ENCODE data around the gene FBRS.

GRCh38 chr16:30698816-30699614 is 40.8 kb downstream of the FBRS start, which contains the start of gene SRCAP:
- no peak for TF ChIP-seq EZH2phosphoT487 (IDR thresholded peaks at IDR 0.05; ENCODE audit: low read depth)
- TF ChIP-seq CTCF (IDR thresholded peaks at IDR 0.05; ENCODE audit: low read depth, low read length): no peak

Measured in OCI-LY3 (cell line).